K562 (cell line): ENCODE results near the gene SYCP2. TPM values are rescaled to one million over a fixed set of nuclear protein-coding genes. Genes with fewer than 3 reads are reported as not detected.

ENCODE experiments used
- ATAC-seq: fragments of 200-7000 bp; cut with Tn5 transposase; 3 replicates; pipeline ENCODE4 v1.9.1; 2020; ENCODE audit warnings: moderate library complexity
- BruUV-seq: library from RNA; stranded (reverse); fragments of 400-500 nt; replicated peaks from 2 replicates; lab custom pipeline; 2021; lab: Mats Ljungman, UMichigan
- CTCF ChIA-PET: fragments of 300-600 bp; formaldehyde crosslinking; extraction: SDS; loops from one replicate; lab custom pipeline; 2021; ENCODE audit warnings: low intra/inter-chr PET ratio; lab: Yijun Ruan, JAX
- POLR2A ChIA-PET: fragments of 300-600, 350-650 bp; sonication (Branson Sonifier 250); formaldehyde crosslinking; extraction: SDS; loops from one replicate; lab custom pipeline; 2021; ENCODE audit warnings: antibody characterized with exemption, inconsistent platforms; lab: Yijun Ruan, JAX
- DNase-seq, 4 experiments: peaks; one replicate each; pipeline versions ENCODE4 v3.0.0 to v3.0.0-alpha.2; 2011 to 2018; ENCODE audit warnings: low spot score in 3 of 4, mixed read lengths in 3 of 4; ENCODE audit errors: extremely low read depth in 1 of 4
- FAIRE-seq: peaks from 2 replicates; lab custom pipeline; 2011; peaks lifted over from hg19 to GRCh38; lab: Jason Lieb, UNC
- H2AFZ ChIP-seq: 2 replicates; pipeline ENCODE4 v1.6.0; 2011; ENCODE audit warnings: low read depth, low read length, control low read depth, inconsistent platforms
- H3K27ac ChIP-seq: fragments of 200-600 bp; 3 replicates; pipeline ENCODE4 v1.8.0; 2011; ENCODE audit warnings: low read depth, mild to moderate bottlenecking, control low read depth, inconsistent platforms, low read length, moderate library complexity, mixed read lengths; ENCODE audit errors: extremely low read depth
- H3K27me3 ChIP-seq, 2 experiments: fragments of 300-600 bp in 1 of 2; 2 replicates in 1 of 2; 3 replicates in 1 of 2; pipeline versions ENCODE4 v1.6.0 to v1.8.0; 2011; ENCODE audit warnings: inconsistent platforms in 2 of 2, low read length in 2 of 2, mild to moderate bottlenecking in 1 of 2, mixed read lengths in 1 of 2, moderate library complexity in 1 of 2; ENCODE audit not compliant: control insufficient read depth in 2 of 2, insufficient read depth in 2 of 2
- H3K36me3 ChIP-seq: fragments of 300-600 bp; 3 replicates; pipeline ENCODE4 v1.8.0; 2011; ENCODE audit warnings: mild to moderate bottlenecking, low read length, inconsistent platforms; ENCODE audit not compliant: control insufficient read depth, insufficient read depth
- H3K4me1 ChIP-seq, 2 experiments: fragments of 200-600 bp in 1 of 2; replicated peaks in 1 of 2; 2 replicates in 1 of 2; 3 replicates in 1 of 2; pipeline versions ENCODE4 v1.5.1 to v1.8.0; 2011; ENCODE audit warnings: inconsistent platforms in 2 of 2, low read length in 2 of 2, mild to moderate bottlenecking in 1 of 2, mixed read lengths in 1 of 2, moderate library complexity in 1 of 2; ENCODE audit not compliant: control insufficient read depth in 2 of 2, insufficient read depth in 2 of 2
- H3K4me2 ChIP-seq: 2 replicates; pipeline ENCODE4 v1.6.1; 2011; ENCODE audit warnings: low read length, control low read depth, inconsistent platforms, mixed read lengths; ENCODE audit not compliant: insufficient read depth
- H3K4me3 ChIP-seq: fragments of 200-600 bp; sonication (generic), shearing (Covaris generic); 2 replicates; pipeline ENCODE4 v1.5.1; 2016; ENCODE audit warnings: control low read depth, inconsistent platforms
- H3K79me2 ChIP-seq: fragments of 200-600 bp; 3 replicates; pipeline ENCODE4 v1.8.0; 2011; ENCODE audit warnings: low read length, inconsistent platforms; ENCODE audit not compliant: control insufficient read depth, insufficient read depth
- H3K9ac ChIP-seq, 2 experiments: 2 replicates each; pipeline versions ENCODE4 v1.6.0 to v1.6.1; 2011; ENCODE audit warnings: low read depth in 2 of 2, low read length in 2 of 2, control low read depth in 1 of 2, inconsistent platforms in 1 of 2, mild to moderate bottlenecking in 1 of 2, mixed read lengths in 1 of 2; ENCODE audit not compliant: insufficient read depth in 1 of 2
- H3K9me1 ChIP-seq: one replicate; pipeline ENCODE4 v1.6.0; 2011; ENCODE audit warnings: inconsistent platforms, mild to moderate bottlenecking, low read length, moderate library complexity; ENCODE audit not compliant: control insufficient read depth, insufficient read depth
- H3K9me3 ChIP-seq: replicated peaks from 2 replicates; pipeline ENCODE4 v1.5.1; 2011; ENCODE audit warnings: low read depth, low read length, inconsistent platforms; ENCODE audit not compliant: control insufficient read depth, insufficient read depth
- H4K20me1 ChIP-seq: replicated peaks from 2 replicates; pipeline ENCODE4 v1.6.1; 2011; ENCODE audit warnings: low read length, inconsistent platforms, mixed read lengths; ENCODE audit not compliant: control insufficient read depth, insufficient read depth
- EP300 ChIP-seq: IDR thresholded peaks from 2 replicates; pipeline ENCODE4 v1.6.1; 2012; ENCODE audit warnings: low read length, improper control_type of control experiment
- ETS1 ChIP-seq: conservative IDR thresholded peaks from 2 replicates; pipeline ENCODE4 v1.6.1; 2011; ENCODE audit warnings: low read depth, mild to moderate bottlenecking, low read length; ENCODE audit not compliant: control insufficient read depth
- ETV6 ChIP-seq, 3 experiments: fragments of 150-350 bp in 1 of 3; sonication (generic) in 1 of 3; formaldehyde crosslinking in 1 of 3; IDR thresholded peaks; 2 replicates each; pipeline versions ENCODE4 v1.6.1 to v1.8.0; 2014 to 2022; ENCODE audit warnings: borderline replicate concordance in 2 of 3, low read depth in 2 of 3, antibody characterized with exemption in 1 of 3, low read length in 1 of 3, mild to moderate bottlenecking in 1 of 3, missing genetic modification reagents in 1 of 3
- EWSR1 ChIP-seq: fragments of 450-650 bp; IDR thresholded peaks from 2 replicates; pipeline ENCODE4 v1.6.1; 2018; ENCODE audit warnings: borderline replicate concordance, mild to moderate bottlenecking, low read depth, moderate library complexity; ENCODE audit not compliant: partially characterized antibody
- GABPB1 ChIP-seq: sonication (generic); formaldehyde crosslinking; IDR thresholded peaks from 2 replicates; pipeline ENCODE4 v1.8.0; 2022; ENCODE audit warnings: mild to moderate bottlenecking, missing genetic modification reagents
- HNRNPUL1 ChIP-seq: fragments of 200-400 bp; formaldehyde crosslinking; IDR thresholded peaks from 2 replicates; pipeline ENCODE4 v1.6.1; 2017; ENCODE audit warnings: low read length
- ID3 ChIP-seq, 2 experiments: fragments of 250-450 bp in 1 of 2; fragments of 450-650 bp in 1 of 2; sonication (Bioruptor Pico) in 1 of 2; IDR thresholded peaks; 2 replicates each; pipeline versions ENCODE4 v1.6.1 to v1.8.0; 2016 to 2021; ENCODE audit warnings: mild to moderate bottlenecking in 2 of 2, moderate library complexity in 2 of 2, missing compliant biosample characterization in 1 of 2, missing genetic modification characterization in 1 of 2
- KLF1 ChIP-seq: fragments of 450-650 bp; IDR thresholded peaks from 2 replicates; pipeline ENCODE4 v1.6.1; 2016; ENCODE audit warnings: missing genetic modification characterization, missing compliant biosample characterization
- MYNN ChIP-seq, 2 experiments: sonication (generic); formaldehyde crosslinking in 1 of 2; IDR thresholded peaks; 2 replicates each; pipeline versions ENCODE4 v1.5.0 to v1.6.1; 2016 to 2020; ENCODE audit warnings: antibody characterized with exemption in 1 of 2, missing genetic modification reagents in 1 of 2
- PHF20 ChIP-seq: fragments of 450-650 bp; IDR thresholded peaks from 2 replicates; pipeline ENCODE4 v1.6.1; 2018; ENCODE audit not compliant: partially characterized antibody
- RFX1 ChIP-seq: fragments of 450-650 bp; IDR thresholded peaks from 2 replicates; pipeline ENCODE4 v1.6.1; 2016; ENCODE audit warnings: mild to moderate bottlenecking, moderate library complexity
- RUNX1 ChIP-seq: sonication (generic); IDR thresholded peaks from 2 replicates; pipeline ENCODE4 v1.6.1; 2016; ENCODE audit warnings: antibody characterized with exemption, low read depth
- SAP30 ChIP-seq: fragments of 200-600 bp; sonication (generic); IDR thresholded peaks from 2 replicates; pipeline ENCODE4 v1.6.1; 2012; ENCODE audit warnings: borderline replicate concordance, low read depth, mild to moderate bottlenecking, moderate library complexity, low read length, control low read depth, inconsistent platforms; ENCODE audit not compliant: insufficient read depth, poor library complexity, severe bottlenecking
- ZBTB12 ChIP-seq: fragments of 250-450 bp; sonication (Bioruptor Pico); IDR thresholded peaks from 2 replicates; pipeline ENCODE4 v1.4.0; 2020
- ZBTB34 ChIP-seq: fragments of 250-450 bp; sonication (Bioruptor Pico); IDR thresholded peaks from 2 replicates; pipeline ENCODE4 v1.8.0; 2021; ENCODE audit warnings: mild to moderate bottlenecking, moderate library complexity
- ZNF274 ChIP-seq: IDR thresholded peaks from 2 replicates; pipeline ENCODE4 v1.6.1; 2011; ENCODE audit warnings: low read depth, mild to moderate bottlenecking, low read length, moderate library complexity, borderline replicate concordance
- ZNF586 ChIP-seq: fragments of 450-650 bp; formaldehyde crosslinking; conservative IDR thresholded peaks from 2 replicates; pipeline ENCODE4 v1.4.0; 2020; ENCODE audit warnings: mild to moderate bottlenecking, moderate library complexity
- WGBS: fragments of 100-300 bp; shearing (Covaris generic); methylation state at CpG from one replicate; pipeline ENCODE4 v1.1.6; 2016; ENCODE audit warnings: low coverage, mixed read lengths; ENCODE audit not compliant: insufficient coverage; ENCODE audit errors: missing lambda C conversion rate; 5-methylcytosine and 5-hydroxymethylcytosine counted together
- in situ Hi-C: fragments of 300-500 bp; cut with MboI; formaldehyde crosslinking; loops from 4 replicates; pipeline ENCODE4 v1.15.0; 2018; ENCODE audit warnings: inconsistent platforms, mixed read lengths
- intact Hi-C: fragments of 100-400 bp; cut with micrococcal nuclease; formaldehyde crosslinking; loops from 2 replicates; pipeline ENCODE4 v1.14.2; 2022
- polyA plus RNA-seq, 8 experiments: library from polyadenylated mRNA; depleted of rRNA in 4 of 8; stranded (reverse) in 5 of 8; unstranded in 3 of 8; fragments of >200 nt; fragmentation: Nextera tagmentation in 2 of 8; fragmentation: Illumina TruSeq in 1 of 8; extraction: Ambion mirVana in 2 of 8; extraction: Trizol in 1 of 8; gene quantifications; 2 replicates each; pipeline versions ENCODE4 v1.2.1 to v1.2.3, GENCODE V29; 2011 to 2014; ENCODE audit warnings: inconsistent platforms in 1 of 8, missing spikeins in 1 of 8
- total RNA-seq, 7 experiments: library from RNA; depleted of rRNA in 6 of 7; stranded (reverse); fragments of >200 nt in 6 of 7; fragmentation: Illumina TruSeq in 2 of 7; extraction: Trizol in 2 of 7; gene quantifications; 2 replicates each; pipeline versions ENCODE4 v1.2.1 to v1.2.3, GENCODE V29; 2011 to 2021; ENCODE audit warnings: low replicate concordance in 1 of 7
- TF ChIP-seq, protein P1 (sequence below): fragments of 250-450 bp; sonication (Bioruptor Pico); IDR thresholded peaks from 2 replicates; pipeline ENCODE4 v1.8.0; 2021; ENCODE audit warnings: moderate library complexity, mild to moderate bottlenecking, inconsistent platforms

SYCP2 gene
- total and polyA plus RNA-seq, 9 of the 15 experiments (the other 6 are each of a cell fraction or from before 2014, with no cell fraction given) = 0.24 to 1.6 (median 0.67) TPM

GRCh38 chr20:59939879-59940128 lies 6.4 kb upstream of the SYCP2 start:
- H3K9ac ChIP-seq = peak overlapping the region; percentile 75 to 77
- H3K27me3 ChIP-seq = no peaks in the 10 kb centered on the region
- in situ Hi-C loops (no loop called here), intact Hi-C loops (no loop called here)
- DNase-seq = peak in 2 of 4 experiments; percentile 27 to 39
- WGBS = 1% methylated on average over 18 of the region's 24 CpGs
- H3K9me3 ChIP-seq = no peaks in the 10 kb centered on the region
- H2AFZ ChIP-seq = peak overlapping the region; percentile 91
- H3K9me1 ChIP-seq = no peaks in the 10 kb centered on the region
- no TSS peak for BruUV-seq
- peaks cover 17% of the 10 kb centered on the region for H3K79me2 ChIP-seq
- peak; percentile 48 for ATAC-seq
- peak overlapping the region; percentile 48 for H3K4me3 ChIP-seq
- CTCF ChIA-PET = no interaction called here
- peak overlapping the region; percentile 95; the same call in 1 of the 2 replicates for H3K4me2 ChIP-seq
- H3K36me3 ChIP-seq = peaks cover 27% of the 10 kb centered on the region; the same call in 1 of the 3 replicates
- peak overlapping the region; percentile 82 for H3K27ac ChIP-seq
- FAIRE-seq = no peak
- POLR2A ChIA-PET = interaction anchor here (0.6 to 2.0 kb wide), 5 partner anchors 9 to 695 kb away, joined by 3 to 6 read pairs (median 4); partner anchors contain the start of gene CDH26
- H3K4me1 ChIP-seq = peaks cover 6 to 14% of the 10 kb centered on the region in 2 experiments; a peak in 4 of 5 replicates
- no peaks in the 10 kb centered on the region for H4K20me1 ChIP-seq
- no peak for TF ChIP-seq KLF1 (tag)
- TF ChIP-seq MYNN (IDR thresholded peaks at IDR 0.05) = no peak
- no peak for TF ChIP-seq MYNN (CRISPR knock-in tag; IDR thresholded peaks at IDR 0.05)
- TF ChIP-seq RUNX1 = no peak
- peak; percentile 11; the same call in 1 of the 2 replicates for TF ChIP-seq GABPB1 (CRISPR knock-in tag)
- TF ChIP-seq ID3 (CRISPR knock-in tag; IDR thresholded peaks at IDR 0.05) = no peak
- no peak for TF ChIP-seq ID3 (tag; IDR thresholded peaks at IDR 0.05)
- no peak for TF ChIP-seq HNRNPUL1
- TF ChIP-seq, protein P1, sequence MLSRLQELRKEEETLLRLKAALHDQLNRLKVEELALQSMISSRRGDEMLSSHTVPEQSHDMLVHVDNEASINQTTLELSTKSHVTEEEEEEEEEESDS (CRISPR knock-in tag) = no peak
- no peak for TF ChIP-seq ETS1
- TF ChIP-seq ZBTB34 (CRISPR knock-in tag) = no peak
- peak; percentile 13 for TF ChIP-seq SAP30
- TF ChIP-seq ETV6 (IDR thresholded peaks at IDR 0.05; ENCODE audit: borderline replicate concordance in 1 of 2, low read depth in 2 of 2, low read length in 1 of 2) = no peak
- no peak for TF ChIP-seq ETV6 (CRISPR knock-in tag; IDR thresholded peaks at IDR 0.05; ENCODE audit: borderline replicate concordance)
- TF ChIP-seq EP300 = no peak
- TF ChIP-seq ZNF586 (CRISPR knock-in tag) = no peak
- no peak for TF ChIP-seq RFX1
- TF ChIP-seq EWSR1 = no peak
- no peak for TF ChIP-seq ZBTB12 (CRISPR knock-in tag)
- peak; percentile 68 for TF ChIP-seq PHF20
- TF ChIP-seq ZNF274 = no peak
